Stimulated activated naive CD4-positive, alpha-beta T cell treated with Interleukin-2 at 50 U/mL for 16 hours (primary cell): Measurements from ENCODE around the gene MPP2.
"Not testable (repeated sequence)": the region's sequence is repeated elsewhere in the genome, so short reads cannot be mapped to it uniquely, and the experiment has no call there.

Experiments
- DNase-seq: peaks from one replicate; lab custom pipeline; 2025; lab: John Stamatoyannopoulos, UW

MPP2 gene

GRCh38 chr17:43875476-43876147 is 31.7 kb downstream of the MPP2 start:
- no peak for DNase-seq

- no peak for DNase-seq
These were observed 33.0 kb downstream of the MPP2 start for GRCh38 chr17:43874293-43874692.

DNA sequence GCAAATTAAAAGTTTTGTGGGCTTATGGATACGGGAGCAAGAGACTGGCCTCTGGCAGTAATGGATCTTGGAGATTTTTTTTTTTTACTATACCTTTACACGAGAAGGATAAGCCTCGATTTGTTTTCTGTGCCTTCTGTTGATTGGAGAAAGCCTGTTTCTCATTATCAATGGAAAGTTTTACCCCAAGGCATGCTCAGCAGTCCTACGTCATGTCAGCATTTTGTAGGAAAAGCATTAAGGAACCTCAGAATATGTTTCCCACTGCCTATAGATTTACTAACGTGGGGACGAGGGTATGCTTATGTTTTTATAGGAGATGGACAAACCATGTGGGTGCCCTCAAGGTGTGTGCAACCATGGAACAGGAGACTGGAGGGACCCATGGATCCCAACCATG is 33.5 kb downstream of the MPP2 start:
- DNase-seq, result no peak

- no peak for DNase-seq
These were observed 34.2 kb downstream of the MPP2 start for GRCh38 chr17:43873091-43873490.

DNA sequence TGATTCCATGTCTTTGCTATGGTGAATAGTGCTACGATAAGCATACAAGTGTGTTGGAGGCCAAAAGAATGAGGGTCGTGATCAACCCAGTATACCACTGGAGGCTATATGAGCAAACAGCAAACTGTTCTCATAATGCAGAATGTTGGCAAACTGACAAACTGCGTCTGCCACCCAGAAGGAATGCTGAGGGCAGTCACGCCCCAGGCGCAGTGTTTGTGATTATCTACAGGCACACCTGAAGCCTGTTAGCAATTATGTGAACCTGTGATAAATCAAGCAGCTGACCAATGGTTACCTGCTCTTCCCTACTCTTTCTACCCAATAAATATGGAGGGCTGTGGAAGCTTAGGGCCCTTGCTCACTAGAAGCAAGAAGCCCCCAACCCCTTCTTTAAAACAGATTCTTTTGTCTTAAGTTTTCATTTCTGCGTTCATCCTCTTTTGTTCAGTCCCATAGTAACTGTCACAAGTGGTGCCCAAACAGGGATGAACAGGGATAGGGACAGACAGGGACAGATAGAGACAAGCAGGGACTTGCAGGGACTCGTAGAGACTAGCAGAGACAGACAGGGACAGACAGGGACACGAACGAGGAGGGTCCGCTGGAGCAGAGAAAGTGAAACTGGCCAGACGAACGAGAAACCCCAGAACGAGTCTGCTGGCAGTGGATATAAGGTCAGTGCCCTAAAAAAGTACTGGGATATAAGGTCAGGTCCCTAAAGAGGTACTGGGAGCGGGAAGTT is 35.2 kb downstream of the MPP2 start:
- DNase-seq, result no peak

GRCh38 chr17:43869031-43869430 is 38.3 kb downstream of the MPP2 start:
- not testable (repeated sequence) for DNase-seq

- no peak for DNase-seq
These were observed 38.9 kb downstream of the MPP2 start for GRCh38 chr17:43868226-43868994.

GRCh38 chr17:43864161-43864984 is 43.0 kb downstream of the MPP2 start:
- no peak for DNase-seq

DNA sequence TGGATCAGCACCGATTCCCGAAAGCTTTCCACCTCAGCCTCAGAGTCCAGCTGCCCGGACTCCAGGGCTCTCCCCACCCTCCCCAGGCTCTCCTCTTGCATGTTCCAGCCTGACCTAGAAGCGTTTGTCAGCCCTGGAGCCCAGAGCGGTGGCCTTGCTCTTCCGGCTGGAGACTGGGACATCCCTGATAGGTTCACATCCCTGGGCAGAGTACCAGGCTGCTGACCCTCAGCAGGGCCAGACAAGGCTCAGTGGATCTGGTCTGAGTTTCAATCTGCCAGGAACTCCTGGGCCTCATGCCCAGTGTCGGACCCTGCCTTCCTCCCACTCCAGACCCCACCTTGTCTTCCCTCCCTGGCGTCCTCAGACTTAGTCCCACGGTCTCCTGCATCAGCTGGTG is 45.4 kb downstream of the MPP2 start:
- DNase-seq, result no peak

- DNase-seq, result no peak
These were observed 46.3 kb downstream of the MPP2 start for GRCh38 chr17:43860927-43861622.

DNA sequence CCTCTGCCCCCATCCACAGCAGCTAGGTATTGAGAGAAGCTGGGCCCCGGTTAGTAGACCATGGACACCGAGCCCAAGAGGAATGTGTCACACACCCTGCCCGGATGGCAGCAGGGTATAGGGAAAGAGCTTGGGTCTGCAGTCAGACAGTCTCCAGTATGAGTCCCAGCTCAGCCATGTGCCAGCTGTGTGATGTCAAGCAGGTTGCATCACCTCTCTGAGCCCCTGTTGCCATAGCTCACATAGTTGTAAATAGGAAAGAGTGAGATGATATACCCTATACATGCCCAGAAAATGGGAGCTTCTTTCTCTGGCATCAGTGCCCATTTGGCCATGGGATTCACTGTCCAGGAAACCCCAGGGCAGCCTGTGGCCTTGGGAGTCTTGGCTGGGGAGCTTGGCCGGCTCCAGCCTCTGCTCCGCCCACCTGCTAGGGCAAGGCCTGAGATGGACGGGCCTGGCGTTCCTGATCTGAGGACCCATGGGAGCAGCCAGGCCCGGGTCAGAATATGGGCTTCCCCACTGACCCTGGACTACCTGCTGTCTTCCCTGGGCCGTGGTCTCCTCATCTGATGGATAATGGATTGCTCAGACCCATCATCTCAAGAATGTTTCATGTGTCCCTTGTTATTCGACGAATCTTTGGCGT is 47.1 kb downstream of the MPP2 start:
- DNase-seq, result no peak

DNA sequence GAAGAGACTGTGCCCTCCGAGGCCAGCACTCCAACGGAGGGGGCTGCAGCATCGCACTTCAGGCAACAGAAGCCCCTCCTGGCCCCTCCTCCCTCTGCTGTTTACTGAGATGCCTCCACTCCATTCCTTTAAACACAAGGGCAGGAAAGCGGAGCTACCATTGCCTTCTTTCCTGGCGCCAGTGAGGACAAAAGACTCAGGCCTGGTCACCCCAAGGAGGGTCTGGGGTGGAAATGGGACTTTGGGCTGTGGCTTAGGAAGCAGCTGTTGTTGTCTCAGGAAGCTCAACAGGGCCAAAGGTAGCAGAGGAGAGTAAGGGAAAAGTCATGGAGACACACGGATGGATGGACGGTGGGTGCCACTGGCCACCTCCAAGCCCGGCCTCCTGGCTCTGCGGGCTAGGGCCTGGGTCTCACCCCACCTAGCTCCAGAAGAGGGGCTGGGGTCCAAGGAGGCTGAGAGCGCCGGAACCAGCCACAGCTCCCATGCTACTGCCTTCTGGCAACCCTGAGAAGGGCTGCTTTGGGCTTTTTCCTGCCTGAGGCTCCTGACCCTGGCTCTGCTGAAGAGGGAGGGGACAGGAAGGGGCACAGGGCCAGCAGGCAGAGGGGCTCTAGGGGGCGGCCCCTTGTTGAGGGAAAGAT is 49.3 kb downstream of the MPP2 start:
- no peak for DNase-seq

DNA sequence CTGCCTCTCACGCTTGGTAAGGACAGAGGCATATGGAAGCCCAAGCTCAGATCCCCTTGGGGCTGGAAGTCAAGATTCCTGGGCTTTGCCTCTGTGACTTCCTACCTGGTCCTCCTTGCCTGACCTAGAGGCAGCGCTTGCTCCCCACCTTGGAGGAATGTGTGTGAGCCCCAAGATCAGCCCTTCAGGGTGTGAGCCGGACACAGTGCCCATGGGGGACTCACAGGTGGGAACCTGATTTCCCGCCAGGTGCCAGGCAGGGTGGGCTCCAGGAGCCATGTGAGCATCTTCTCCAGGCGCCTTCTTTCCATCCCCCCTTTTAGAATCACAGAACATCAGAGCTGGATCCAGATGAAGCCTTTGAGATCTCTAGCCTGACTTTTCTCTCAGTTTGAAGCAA is 50.2 kb downstream of the MPP2 start:
- DNase-seq, result no peak

- no peak for DNase-seq
These were observed 51.2 kb downstream of the MPP2 start for GRCh38 chr17:43856141-43856540.

DNA sequence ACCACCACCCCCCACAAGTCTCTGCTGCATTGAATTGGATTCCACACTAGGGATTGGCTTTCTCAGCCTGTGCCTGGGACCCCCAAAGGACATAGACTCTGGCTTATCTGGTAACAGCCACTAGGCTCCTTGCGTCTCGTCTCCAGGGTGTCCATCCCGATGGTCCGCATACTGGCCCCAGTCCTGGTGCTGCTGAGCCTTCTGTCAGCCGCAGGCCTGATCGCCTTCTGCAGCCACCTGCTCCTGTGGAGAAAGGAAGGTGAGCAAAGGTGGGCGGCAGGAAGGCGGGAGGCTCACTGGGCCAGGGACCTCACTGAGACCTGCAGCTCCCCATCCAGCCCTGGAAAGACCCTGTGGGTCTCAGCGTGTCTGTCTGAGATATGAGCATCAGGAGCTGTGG is 52.3 kb downstream of the MPP2 start:
- DNase-seq, result no peak

- DNase-seq, result no peak
These were observed 52.8 kb downstream of the MPP2 start for GRCh38 chr17:43854498-43854897.

DNA sequence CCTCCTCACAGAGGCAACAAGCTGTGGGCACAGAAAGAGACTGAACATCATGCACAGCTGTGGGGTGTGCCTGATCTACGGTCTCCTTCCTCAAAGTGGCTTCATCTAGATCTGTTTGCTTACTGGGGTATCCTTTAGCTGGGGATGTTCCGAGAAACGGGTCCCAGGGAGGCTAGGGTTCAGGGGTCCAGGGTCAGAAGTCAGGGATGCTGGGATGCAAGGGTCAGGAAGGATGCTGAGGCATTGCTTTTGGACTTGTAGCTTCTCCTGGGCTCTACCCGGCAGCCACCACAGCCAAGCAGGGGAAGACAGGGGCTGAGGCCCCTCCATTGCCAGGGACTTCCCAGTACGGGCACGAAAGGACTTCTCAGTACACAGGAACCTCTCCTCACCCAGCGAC is 53.8 kb downstream of the MPP2 start:
- no peak for DNase-seq

DNA sequence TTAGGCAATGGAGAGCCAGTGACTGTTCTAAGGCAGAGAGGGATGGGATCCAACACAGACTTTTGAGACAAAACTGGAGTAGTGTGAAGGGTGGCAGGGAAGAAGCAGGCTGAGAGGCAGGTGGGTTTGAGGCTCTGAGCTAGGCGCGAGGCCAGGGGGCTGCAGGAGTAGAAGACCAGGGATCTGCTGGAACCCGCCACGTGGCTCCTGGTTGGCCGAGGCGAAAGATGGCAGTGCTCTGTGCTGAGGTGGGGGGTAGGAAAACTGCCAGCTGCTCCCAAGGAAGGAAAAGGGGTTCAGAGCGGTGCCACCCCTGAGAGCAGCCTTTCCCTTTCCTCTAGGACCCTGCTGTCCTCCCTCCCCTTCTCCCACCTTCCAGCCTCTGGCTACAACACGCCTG is 54.8 kb downstream of the MPP2 start:
- no peak for DNase-seq

- no peak for DNase-seq
These were observed 58.2 kb downstream of the MPP2 start for GRCh38 chr17:43849116-43849515.

DNA sequence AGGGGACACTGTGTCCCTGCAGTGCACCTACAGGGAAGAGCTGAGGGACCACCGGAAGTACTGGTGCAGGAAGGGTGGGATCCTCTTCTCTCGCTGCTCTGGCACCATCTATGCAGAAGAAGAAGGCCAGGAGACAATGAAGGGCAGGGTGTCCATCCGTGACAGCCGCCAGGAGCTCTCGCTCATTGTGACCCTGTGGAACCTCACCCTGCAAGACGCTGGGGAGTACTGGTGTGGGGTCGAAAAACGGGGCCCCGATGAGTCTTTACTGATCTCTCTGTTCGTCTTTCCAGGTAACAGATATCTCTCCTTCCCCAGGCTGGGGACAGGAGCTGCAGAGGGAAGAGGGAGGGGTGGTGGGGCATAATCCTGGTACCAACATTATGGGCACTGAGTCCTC is 58.7 kb downstream of the MPP2 start:
- no peak for DNase-seq

DNA sequence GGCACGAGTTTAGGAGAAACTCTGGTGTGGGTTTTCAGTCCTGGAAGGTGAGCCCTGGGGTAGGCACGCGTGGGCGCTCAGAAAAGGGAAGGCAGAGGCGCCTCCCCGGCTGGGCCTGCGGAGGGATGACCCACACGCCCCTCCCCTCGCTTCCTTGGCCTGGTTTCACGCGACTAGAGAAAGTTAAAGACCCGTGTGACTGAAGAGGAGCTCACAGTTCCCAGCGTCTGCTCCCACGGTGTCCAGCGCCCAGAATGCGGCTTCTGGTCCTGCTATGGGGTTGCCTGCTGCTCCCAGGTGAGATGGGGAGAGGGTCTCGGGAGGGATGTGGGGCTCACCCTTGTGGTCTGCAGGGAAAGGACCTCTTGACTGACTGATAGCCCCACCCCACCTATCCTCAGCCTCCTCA is 60.4 kb downstream of the MPP2 start, which contains the start of gene CD300LG:
TSS of gene CD300LG (plus strand) at position 214 of the 409 bp plus-strand sequence. CDS start at position 255, 41 bp downstream.
- DNase-seq, result no peak
